Transverse colon (tissue), 4 donors: ENCODE results near the gene NCCRP1. TPM values are rescaled to one million over a fixed set of nuclear protein-coding genes. Genes with fewer than 3 reads are reported as not detected.

Source experiments
- DNase-seq: peaks from one replicate; pipeline ENCODE4 v3.0.0-alpha.2; 2019
- H3K27ac ChIP-seq, 4 donors: fragments of 200-600 bp; sonication (generic); 2 replicates each; pipeline ENCODE4 v1.5.1; 2016 to 2018; ENCODE audit warnings: inconsistent platforms in 4 of 4
- H3K27me3 ChIP-seq: fragments of 200-600 bp; sonication (generic); 2 replicates; pipeline ENCODE4 v1.5.1; 2017; ENCODE audit warnings: inconsistent platforms
- H3K36me3 ChIP-seq, 4 donors: fragments of 200-600 bp; sonication (generic); 2 replicates each; pipeline ENCODE4 v1.5.1; 2017 to 2019; ENCODE audit warnings: inconsistent platforms in 4 of 4
- H3K4me1 ChIP-seq, 4 donors: fragments of 200-600 bp; sonication (generic); 2 replicates each; pipeline ENCODE4 v1.5.1; 2017 to 2020; ENCODE audit warnings: inconsistent platforms in 4 of 4
- H3K4me3 ChIP-seq, 4 donors: fragments of 200-600 bp; sonication (generic); 1 replicate in 1 of 4; 2 replicates in 3 of 4; pipeline versions ENCODE4 v1.5.1 to v1.6.1; 2017 to 2019; ENCODE audit warnings: inconsistent platforms in 4 of 4
- H3K9me3 ChIP-seq, 2 donors: fragments of 200-600 bp; sonication (generic); 2 replicates each; pipeline ENCODE4 v1.5.1; 2017 to 2019; ENCODE audit warnings: inconsistent platforms in 2 of 2
- CTCF ChIP-seq, 5 experiments: fragments of 200-600 bp in 3 of 5; fragments of 450-650 bp in 2 of 5; sonication (generic) in 3 of 5; IDR thresholded peaks; 1 replicate in 2 of 5; 2 replicates in 3 of 5; pipeline ENCODE4 v1.5.1; 2016 to 2017; ENCODE audit warnings: antibody characterized with exemption in 5 of 5, inconsistent platforms in 3 of 5, mild to moderate bottlenecking in 2 of 5, moderate library complexity in 1 of 5
- EP300 ChIP-seq: sonication (generic); formaldehyde crosslinking; IDR thresholded peaks from one replicate; pipeline ENCODE4 v1.6.1; 2017; ENCODE audit warnings: antibody characterized with exemption, low read depth
- POLR2A ChIP-seq: fragments of 450-650 bp; IDR thresholded peaks from one replicate; pipeline ENCODE4 v1.6.1; 2016; ENCODE audit warnings: antibody characterized with exemption, mild to moderate bottlenecking, moderate library complexity
- POLR2AphosphoS5 ChIP-seq, 3 donors: sonication (generic); formaldehyde crosslinking; IDR thresholded peaks; one replicate each; pipeline ENCODE4 v1.6.1; 2016; ENCODE audit warnings: antibody characterized with exemption in 3 of 3
- WGBS, 2 donors: methylation state at CpG; one replicate each; pipeline ENCODE4 v1.1.5; 2018; ENCODE audit warnings: low coverage in 1 of 2; 5-methylcytosine and 5-hydroxymethylcytosine counted together
- in situ Hi-C, 4 donors: fragments of 200-750 bp; cut with MboI; loops; one replicate each; pipeline versions ENCODE4 v1.15.0 to v1.15.1; 2017; ENCODE audit warnings: low sequenced_read_pairs in 3 of 4, low pct_ligation_motif_present in 1 of 4, low pct_unique_long_range_greater_than_20kb in 1 of 4
- intact Hi-C: fragments of 100-400 bp; cut with DNase I; formaldehyde crosslinking; loops from one replicate; pipeline ENCODE4 v1.15.1; 2023; ENCODE audit warnings: low total_unique reads
- total RNA-seq, 4 donors: library from RNA; depleted of rRNA; stranded (reverse); fragments of >200 nt; gene quantifications; one replicate each; pipeline ENCODE4 v1.1.0, GENCODE V29; 2016

NCCRP1 gene
- total RNA-seq, 4 donors from 2014 or later: 0.14 to 3.0 (median 1.1) TPM; not detected in 1

DNA sequence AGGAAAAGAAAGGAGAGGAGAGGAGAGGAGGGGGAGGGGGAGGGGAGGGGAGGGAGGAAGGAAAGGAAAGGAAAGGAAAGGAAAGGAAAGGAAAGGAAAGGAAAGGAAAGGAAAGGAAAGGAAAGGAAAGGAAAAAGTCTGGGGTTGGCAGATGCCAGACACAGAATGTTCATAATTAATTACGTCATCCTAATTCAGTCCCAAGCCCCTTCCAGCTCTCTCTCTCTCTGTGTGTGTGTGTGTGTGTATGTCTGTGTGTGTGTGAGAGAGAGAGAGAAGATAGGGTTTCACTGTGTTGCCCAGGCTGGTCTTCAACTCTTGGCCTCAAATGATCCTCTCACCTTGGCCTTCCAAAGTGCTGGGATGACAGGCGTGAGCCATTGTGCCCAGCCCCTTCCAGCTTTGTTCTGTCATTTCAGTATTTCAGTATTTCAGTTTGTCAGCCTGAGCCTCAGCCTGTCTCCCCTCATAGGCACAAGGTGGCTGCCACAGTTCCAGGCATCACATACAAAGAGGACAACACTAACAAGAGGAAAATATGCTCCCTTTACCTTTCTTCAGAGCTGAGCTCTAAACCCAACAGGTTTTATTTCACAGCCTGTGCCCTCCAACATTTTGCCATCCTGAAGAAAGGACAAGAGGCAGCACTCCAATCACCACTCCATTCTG, 33.5 kb downstream of the NCCRP1 start:
- no peak for TF ChIP-seq POLR2A
- TF ChIP-seq POLR2AphosphoS5 (IDR thresholded peaks at IDR 0.05): no peak
- no peak for TF ChIP-seq EP300
- no peak for TF ChIP-seq CTCF (IDR thresholded peaks at IDR 0.05)
- WGBS, 2 donors: 68% methylated on average over 2 of the region's 2 CpGs; no CpG with 5 or more reads in 1 of the 2 donors
- Histone ChIP-seq H3K27me3 (peaks cover 5% of the 10 kb centered on the region), H3K9me3 (no peaks in the 10 kb centered on the region), H3K4me3 (no peak overlapping the region), H3K36me3 (no peaks in the 10 kb centered on the region), H3K4me1 (no peaks in the 10 kb centered on the region), H3K27ac (no peak overlapping the region)
- in situ Hi-C loops (no loop called here), intact Hi-C loops (no loop called here)
- DNase-seq: no peak

DNA sequence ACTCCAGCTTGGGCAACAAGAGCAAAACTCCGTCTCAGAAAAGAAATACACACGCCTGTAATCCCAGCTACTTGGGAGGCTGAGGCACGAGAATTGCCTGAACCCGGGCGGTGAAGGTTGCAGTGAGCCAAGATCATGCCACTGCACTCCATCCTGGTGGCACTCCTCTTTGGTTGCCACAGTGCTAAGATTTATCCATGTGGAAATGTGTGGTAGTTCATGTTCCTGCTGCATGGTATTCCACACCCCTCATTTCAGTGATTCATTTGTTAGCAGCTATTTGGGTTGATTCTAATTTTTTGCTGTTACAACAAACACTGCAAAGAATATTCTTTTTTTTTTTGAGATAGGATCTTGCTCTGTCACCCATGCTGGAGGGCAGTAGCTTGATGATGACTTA, 35.9 kb downstream of the NCCRP1 start:
- H3K27me3 ChIP-seq: peaks cover 9% of the 10 kb centered on the region
- intact Hi-C loops (no loop called here), in situ Hi-C loops (no loop called here)
- peaks cover 0 to 3% (median under 1%) of the 10 kb centered on the region in 4 donors for H3K4me1 ChIP-seq
- H3K36me3 ChIP-seq: no peaks in the 10 kb centered on the region
- DNase-seq: no peak
- 89 to 93% methylated on average over 2 to 5 of the region's 5 CpGs for WGBS, 2 donors
- H3K9me3 ChIP-seq: no peaks in the 10 kb centered on the region
- H3K4me3 ChIP-seq: no peak overlapping the region
- TF ChIP-seq POLR2AphosphoS5 (IDR thresholded peaks at IDR 0.05): no peak
- no peak for TF ChIP-seq POLR2A
- H3K27ac ChIP-seq: no peak overlapping the region

GRCh38 chr19:39236527-39236926, 39.8 kb downstream of the NCCRP1 start:
- Histone ChIP-seq H3K27ac (no peak overlapping the region), H3K4me3 (no peak overlapping the region), H3K36me3 (no peaks in the 10 kb centered on the region), H3K4me1 (peaks cover 0 to 5% (median 2%) of the 10 kb centered on the region in 4 donors), H3K9me3 (no peaks in the 10 kb centered on the region), H3K27me3 (peaks cover 12% of the 10 kb centered on the region)
- peak; percentile 31 for DNase-seq
- 59% methylated on average over 12 of the region's 12 CpGs; no CpG with 5 or more reads in 1 of the 2 donors for WGBS, 2 donors
- TF ChIP-seq EP300: no peak
- no peak for TF ChIP-seq POLR2AphosphoS5 (IDR thresholded peaks at IDR 0.05)
- no peak for TF ChIP-seq POLR2A
- TF ChIP-seq CTCF (IDR thresholded peaks at IDR 0.05): no peak
- in situ Hi-C loops: no loop called here
- intact Hi-C loops: no loop called here

DNA sequence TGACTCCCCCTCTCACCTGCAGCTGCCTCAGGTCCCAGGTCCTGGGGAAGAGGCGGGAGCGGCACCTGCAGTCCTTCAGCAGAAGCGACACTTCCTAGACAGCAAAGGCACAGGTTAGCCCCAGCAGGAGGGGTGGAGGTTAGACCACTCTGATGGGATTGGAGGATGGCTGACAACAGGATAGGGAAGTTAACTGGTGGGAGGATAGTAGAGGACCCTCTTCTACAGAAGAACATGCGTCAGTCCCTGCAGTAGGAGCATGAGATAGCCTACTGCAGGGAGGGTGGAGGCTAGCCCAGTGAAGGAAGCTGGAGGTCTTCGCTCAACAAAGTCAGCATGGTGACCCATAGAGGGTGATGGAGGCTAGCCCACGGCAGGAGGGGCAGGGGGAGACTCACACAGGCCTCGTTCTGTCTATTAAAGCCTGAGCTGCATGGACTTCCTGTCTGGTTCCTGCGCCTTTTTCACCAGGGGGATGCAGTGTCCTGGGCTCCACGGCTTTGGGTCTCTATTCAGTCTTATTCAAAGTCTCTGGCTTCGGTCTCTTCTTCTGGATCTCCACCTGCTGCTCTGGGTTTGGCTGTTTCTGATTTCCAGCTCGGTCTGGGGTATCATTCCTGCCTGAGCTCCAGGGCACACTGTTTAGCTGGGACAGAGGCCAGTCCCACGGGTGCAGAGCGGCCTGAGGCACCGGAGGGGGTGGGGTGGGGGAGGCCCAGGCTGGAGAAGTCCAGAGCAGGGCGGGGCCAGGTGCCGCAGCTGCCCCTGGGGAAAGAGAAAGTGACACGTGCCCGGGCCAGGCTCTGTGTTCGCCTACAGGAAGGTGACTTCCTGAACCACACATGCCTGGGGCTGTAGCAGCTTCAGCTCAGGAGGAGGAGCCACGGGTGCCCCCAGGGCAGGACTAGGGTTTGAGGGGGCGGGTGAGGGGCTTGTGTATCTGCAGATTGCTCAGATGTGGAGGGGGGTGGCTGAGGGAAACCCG, 40.7 kb downstream of the NCCRP1 start:
- intact Hi-C loops (no loop called here), in situ Hi-C loops (no loop called here)
- 46 to 47% methylated on average over 3 to 22 of the region's 22 CpGs for WGBS, 2 donors

More for the DNA sequence above, 40.7 kb downstream of the NCCRP1 start:
- no peaks in the 10 kb centered on the region for H3K36me3 ChIP-seq
- H3K4me1 ChIP-seq: peaks cover 0 to 5% (median 2%) of the 10 kb centered on the region in 4 donors
- peaks cover 13% of the 10 kb centered on the region for H3K27me3 ChIP-seq
- DNase-seq: peak; percentile 74
- H3K27ac ChIP-seq: no peak overlapping the region
- peak overlapping the region in 1 of 4 donors; percentile 1 for H3K4me3 ChIP-seq
- H3K9me3 ChIP-seq: no peaks in the 10 kb centered on the region
- TF ChIP-seq POLR2A: no peak
- no peak for TF ChIP-seq EP300
- no peak for TF ChIP-seq POLR2AphosphoS5 (IDR thresholded peaks at IDR 0.05)
- TF ChIP-seq CTCF (IDR thresholded peaks at IDR 0.05): no peak
